GM10266 (cell line): ENCODE results near the gene PXDC1.
"Not testable (repeated sequence)": the region's sequence is repeated elsewhere in the genome, so short reads cannot be mapped to it uniquely, and the experiment has no call there.

Source experiments
- DNase-seq: peaks from one replicate; pipeline ENCODE4 v3.0.0; 2012; ENCODE audit errors: extremely low spot score
- CTCF ChIP-seq: IDR thresholded peaks from 2 replicates; pipeline ENCODE4 v1.5.1; 2012; ENCODE audit warnings: mild to moderate bottlenecking, low read depth; ENCODE audit not compliant: control insufficient read depth, insufficient read depth; ENCODE audit errors: missing control alignments

Gene PXDC1

GRCh38 chr6:3721810-3722621 lies 29.5 kb downstream of the PXDC1 start:
- TF ChIP-seq CTCF, result no peak
- DNase-seq, result peak; percentile 28

- DNase-seq, result not testable (repeated sequence)
Observed at GRCh38 chr6:3720770-3721169, 30.7 kb downstream of the PXDC1 start.

- DNase-seq, result no peak
- no peak for TF ChIP-seq CTCF
Observed at GRCh38 chr6:3719462-3720308, 31.8 kb downstream of the PXDC1 start.

- no peak for TF ChIP-seq CTCF
- DNase-seq, result no peak
Observed at GRCh38 chr6:3718407-3718806, 33.1 kb downstream of the PXDC1 start.

GRCh38 chr6:3715285-3715684 lies 36.2 kb downstream of the PXDC1 start:
- DNase-seq, result no peak
- TF ChIP-seq CTCF, result no peak

- TF ChIP-seq CTCF, result no peak
- no peak for DNase-seq
Observed at GRCh38 chr6:3714768-3715167, 36.7 kb downstream of the PXDC1 start.

- TF ChIP-seq CTCF, result no peak
- no peak for DNase-seq
Observed at GRCh38 chr6:3714111-3714510, 37.4 kb downstream of the PXDC1 start.
